GM21515 (cell line): Measurements from ENCODE around the gene RGL1.

ENCODE experiments used
- ATAC-seq: cut with Tn5 transposase; IDR thresholded peaks from one replicate; pipeline ENCODE4 v1.9.1; 2021; ENCODE audit not compliant: unreplicated experiment

RGL1 gene

GRCh38 chr1:183821309-183821888 lies 16.5 kb downstream of the RGL1 start:
- no peak for ATAC-seq

- no peak for ATAC-seq
Measured at GRCh38 chr1:183821889-183822611, 17.1 kb downstream of the RGL1 start.

- no peak for ATAC-seq
Measured at GRCh38 chr1:183824291-183824690, 19.4 kb downstream of the RGL1 start.

- ATAC-seq, result no peak
Measured at GRCh38 chr1:183827801-183828200, 22.9 kb downstream of the RGL1 start.

- no peak for ATAC-seq
Measured at GRCh38 chr1:183830389-183830788, 25.5 kb downstream of the RGL1 start.

- no peak for ATAC-seq
Measured at GRCh38 chr1:183831311-183831710, 26.4 kb downstream of the RGL1 start.

GRCh38 chr1:183832459-183832858 lies 27.5 kb downstream of the RGL1 start:
- ATAC-seq, result no peak

GRCh38 chr1:183834568-183834967 lies 29.6 kb downstream of the RGL1 start:
- no peak for ATAC-seq

GRCh38 chr1:183836598-183836997 lies 31.7 kb downstream of the RGL1 start:
- no peak for ATAC-seq

GRCh38 chr1:183837062-183837461 lies 32.1 kb downstream of the RGL1 start:
- no peak for ATAC-seq

- no peak for ATAC-seq
Measured at GRCh38 chr1:183838221-183838620, 33.3 kb downstream of the RGL1 start.

GRCh38 chr1:183840140-183840539 lies 35.2 kb downstream of the RGL1 start:
- ATAC-seq, result no peak

- no peak for ATAC-seq
Measured at GRCh38 chr1:183841550-183841949, 36.6 kb downstream of the RGL1 start.

- ATAC-seq, result peak; percentile 92
Measured at GRCh38 chr1:183841950-183842794, 37.3 kb downstream of the RGL1 start.

- ATAC-seq, result peak; percentile 37
Measured at GRCh38 chr1:183842795-183843144, 37.9 kb downstream of the RGL1 start.

- no peak for ATAC-seq
Measured at GRCh38 chr1:183844806-183845205, 39.9 kb downstream of the RGL1 start.

GRCh38 chr1:183845681-183846080 lies 40.8 kb downstream of the RGL1 start:
- no peak for ATAC-seq

- no peak for ATAC-seq
Measured at GRCh38 chr1:183847641-183848040, 42.7 kb downstream of the RGL1 start.

GRCh38 chr1:183850852-183851251 lies 45.9 kb downstream of the RGL1 start:
- ATAC-seq, result no peak

GRCh38 chr1:183859119-183859518 lies 54.2 kb downstream of the RGL1 start:
- ATAC-seq, result no peak

GRCh38 chr1:183859831-183860230 lies 54.9 kb downstream of the RGL1 start:
- no peak for ATAC-seq

GRCh38 chr1:183862967-183863366 lies 58.0 kb downstream of the RGL1 start:
- ATAC-seq, result no peak
